Skin of body (tissue), 2 donors: ENCODE results near the gene B9D2. TPM values are rescaled to one million over a fixed set of nuclear protein-coding genes. Genes with fewer than 3 reads are reported as not detected.
A peak's percentile ranks its signal among the peaks of the same experiment; 100 is the strongest.

Source experiments
- DNase-seq: peaks from one replicate; lab custom pipeline; 2025; lab: John Stamatoyannopoulos, UW
- total RNA-seq: library from RNA; depleted of rRNA; stranded (reverse); fragments of >200 nt; gene quantifications from one replicate; pipeline ENCODE4 v1.2.3, GENCODE V29; 2014

The B9D2 gene
- total RNA-seq, 1 donor from 2014 or later = 0.89 TPM

DNA sequence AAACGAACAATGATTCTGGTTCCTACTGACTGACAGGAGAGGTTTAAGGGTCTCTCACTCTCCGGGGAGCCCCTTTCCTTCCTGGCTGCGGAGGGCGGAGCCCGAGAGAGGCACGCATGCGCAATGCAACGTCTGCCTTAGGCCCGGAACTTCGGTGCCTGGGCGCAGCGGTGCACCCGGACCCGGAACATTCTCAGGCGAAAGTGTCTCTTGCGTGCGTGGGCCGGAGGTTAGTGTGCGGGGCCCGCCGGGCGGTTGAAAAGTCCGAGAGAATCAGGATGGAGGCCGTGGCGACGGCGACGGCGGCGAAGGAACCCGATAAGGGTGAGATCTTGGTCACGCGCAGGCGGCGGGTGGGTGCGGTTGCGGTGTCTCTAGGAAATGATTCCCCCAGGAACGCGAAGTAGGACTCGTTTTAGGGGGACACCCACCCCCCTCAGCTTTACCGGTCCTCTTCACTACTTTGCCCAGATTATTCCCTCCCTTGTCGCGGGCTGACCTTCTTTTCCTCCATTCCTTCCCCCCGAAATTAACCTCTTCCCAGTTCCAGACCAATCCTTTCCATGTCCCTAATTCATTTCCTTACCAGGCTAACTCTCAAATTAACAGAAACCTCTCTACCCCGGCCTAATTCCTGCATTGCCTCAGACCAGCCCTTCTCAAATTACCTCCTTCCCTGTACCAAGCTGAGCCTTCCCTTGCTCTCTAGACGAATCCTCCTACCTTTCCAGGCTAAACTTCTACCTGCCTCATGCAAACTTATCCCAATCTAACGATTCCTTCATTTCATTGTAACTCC is 53.7 kb downstream of the B9D2 start, which contains the start of gene CCDC97:
TSS of gene CCDC97 (plus strand) at position 140 of the 799 bp plus-strand sequence. CDS start at position 279, 139 bp downstream.
- peak; percentile 89 for DNase-seq

DNA sequence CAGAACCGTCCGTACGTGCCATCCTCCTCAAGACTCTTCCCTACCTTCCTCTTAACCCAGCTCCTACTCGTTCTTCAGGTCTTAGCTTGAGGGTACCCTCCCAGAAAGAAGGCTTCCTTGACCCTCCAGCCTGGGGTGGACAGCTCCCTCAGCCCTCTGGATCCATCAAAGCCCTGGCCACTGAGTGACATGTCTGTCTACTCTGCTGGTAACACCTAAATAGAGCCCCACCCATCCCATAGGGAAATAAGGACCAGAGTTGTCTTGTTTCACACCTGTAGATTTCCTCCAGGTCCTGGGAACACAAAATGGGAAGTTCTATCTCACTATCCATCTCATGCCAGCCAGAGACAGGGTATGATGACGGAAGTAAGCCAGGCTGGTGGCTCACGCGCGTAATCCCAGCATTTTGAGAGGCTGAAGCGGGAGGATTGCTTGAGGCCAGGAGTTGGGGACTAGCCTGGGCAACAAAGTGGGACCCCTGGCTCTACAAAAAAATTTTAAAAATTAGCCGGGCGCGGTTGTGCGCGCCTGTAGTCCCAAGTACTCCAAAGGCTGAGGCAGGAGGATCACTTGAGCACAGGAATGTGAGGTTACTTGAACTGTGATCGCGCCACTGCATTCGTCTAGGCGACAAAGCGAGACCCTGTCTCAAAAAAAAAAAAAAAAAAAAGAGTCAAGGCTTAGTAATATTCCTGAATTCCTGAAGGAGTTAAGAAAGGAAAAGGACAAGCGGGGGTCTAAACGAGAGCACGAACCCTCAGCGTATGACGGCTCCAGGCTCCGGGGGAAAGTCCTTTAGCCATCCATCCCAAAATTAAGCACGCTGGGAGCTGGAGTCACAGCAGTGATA is 54.5 kb downstream of the B9D2 start:
- peak; percentile 68 for DNase-seq

DNA sequence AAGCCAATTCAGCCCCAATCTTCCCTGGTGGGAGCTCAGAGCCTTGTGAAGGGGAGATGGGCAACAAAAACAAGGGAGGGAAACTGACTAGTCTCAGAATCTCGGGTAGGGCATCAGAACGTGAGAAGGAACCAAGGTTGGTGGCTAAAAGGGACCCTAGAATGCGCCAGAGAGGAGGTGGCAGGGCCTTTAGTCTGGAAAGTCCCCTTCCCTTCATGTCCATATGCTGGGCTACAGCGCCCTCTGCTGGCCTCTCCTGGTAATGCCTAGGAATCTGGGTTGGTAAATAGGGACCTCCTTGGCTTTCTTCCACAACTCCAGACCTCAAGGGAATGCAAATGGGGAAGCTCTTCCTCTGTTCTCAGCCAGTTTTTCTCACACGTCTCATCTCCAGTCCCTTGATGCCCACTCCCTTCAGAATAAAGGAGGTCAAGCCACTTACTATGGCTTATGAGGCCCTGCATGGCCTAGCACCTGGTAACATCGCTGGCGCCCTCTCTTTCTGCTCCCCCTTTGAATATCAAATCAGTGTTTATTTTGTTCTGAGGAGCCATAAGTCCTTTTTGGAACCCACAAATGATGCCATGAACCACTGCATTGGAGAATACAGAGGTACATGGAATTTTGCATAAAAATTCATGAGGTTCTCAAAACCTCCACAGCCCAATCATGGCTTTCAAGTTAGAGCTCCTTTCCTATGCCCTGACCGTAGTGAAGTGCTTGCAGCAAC is 55.3 kb downstream of the B9D2 start:
- peak; percentile 91 for DNase-seq

DNA sequence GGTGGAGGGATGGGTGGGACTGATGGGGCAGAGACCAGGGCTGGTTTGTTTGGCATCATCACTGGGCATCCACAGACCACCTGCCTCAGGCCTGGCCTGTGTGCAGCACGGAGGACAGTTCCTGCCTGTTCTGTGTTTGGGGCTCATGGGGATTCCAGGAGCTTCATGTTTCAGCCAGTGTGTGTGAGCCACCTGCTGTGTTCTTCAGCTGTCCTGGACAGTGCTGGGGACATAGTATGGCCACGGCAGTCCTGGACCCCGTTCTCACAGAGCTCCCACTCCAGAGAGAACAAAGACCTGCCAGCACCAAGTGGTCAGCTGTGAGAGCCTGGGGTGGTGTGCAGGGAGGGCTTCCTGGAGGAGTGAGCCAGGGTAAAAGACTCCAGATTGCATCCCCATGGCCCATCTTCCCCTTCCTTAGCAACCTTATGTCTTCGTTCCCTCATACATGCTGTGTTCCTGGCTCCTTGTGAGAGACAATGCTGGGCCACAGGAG is 55.9 kb downstream of the B9D2 start:
- DNase-seq = no peak

DNA sequence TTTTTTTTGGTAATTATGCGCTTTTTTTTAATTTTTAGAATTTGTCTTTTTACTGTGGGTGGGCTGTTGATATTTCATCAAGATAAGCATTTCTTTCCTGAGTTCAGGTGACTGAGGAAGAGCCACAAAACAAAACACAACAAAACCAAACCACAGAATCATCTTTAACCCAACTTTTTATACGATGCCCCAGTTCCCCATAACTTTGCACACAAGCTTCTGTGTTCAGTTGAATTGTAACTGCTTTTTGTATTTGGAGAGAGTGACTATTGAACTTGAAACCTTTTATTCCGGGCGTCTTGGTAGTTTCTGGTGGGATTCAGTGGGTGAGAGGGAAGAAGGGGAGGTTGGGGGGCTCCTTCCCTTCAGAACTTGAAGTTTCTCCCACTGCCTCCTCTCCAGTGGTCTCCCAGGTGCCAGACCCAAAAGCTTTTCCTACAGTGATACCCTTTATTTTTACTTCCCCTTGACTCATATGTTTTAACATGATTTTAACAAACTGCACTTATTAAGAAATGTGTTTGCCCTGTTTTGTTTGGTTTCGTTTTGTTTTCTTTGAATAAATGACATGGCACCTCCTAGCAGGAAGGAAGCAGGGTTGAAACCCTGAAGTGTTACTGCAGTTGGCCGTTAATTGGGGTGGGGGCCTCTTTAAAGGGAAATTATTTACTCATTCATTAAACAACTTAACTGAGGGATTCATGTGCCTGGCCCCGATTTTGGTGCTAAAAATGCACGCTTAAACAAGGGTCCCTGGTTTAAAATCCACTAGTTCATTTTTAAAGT is 56.7 kb downstream of the B9D2 start:
- DNase-seq = no peak

DNA sequence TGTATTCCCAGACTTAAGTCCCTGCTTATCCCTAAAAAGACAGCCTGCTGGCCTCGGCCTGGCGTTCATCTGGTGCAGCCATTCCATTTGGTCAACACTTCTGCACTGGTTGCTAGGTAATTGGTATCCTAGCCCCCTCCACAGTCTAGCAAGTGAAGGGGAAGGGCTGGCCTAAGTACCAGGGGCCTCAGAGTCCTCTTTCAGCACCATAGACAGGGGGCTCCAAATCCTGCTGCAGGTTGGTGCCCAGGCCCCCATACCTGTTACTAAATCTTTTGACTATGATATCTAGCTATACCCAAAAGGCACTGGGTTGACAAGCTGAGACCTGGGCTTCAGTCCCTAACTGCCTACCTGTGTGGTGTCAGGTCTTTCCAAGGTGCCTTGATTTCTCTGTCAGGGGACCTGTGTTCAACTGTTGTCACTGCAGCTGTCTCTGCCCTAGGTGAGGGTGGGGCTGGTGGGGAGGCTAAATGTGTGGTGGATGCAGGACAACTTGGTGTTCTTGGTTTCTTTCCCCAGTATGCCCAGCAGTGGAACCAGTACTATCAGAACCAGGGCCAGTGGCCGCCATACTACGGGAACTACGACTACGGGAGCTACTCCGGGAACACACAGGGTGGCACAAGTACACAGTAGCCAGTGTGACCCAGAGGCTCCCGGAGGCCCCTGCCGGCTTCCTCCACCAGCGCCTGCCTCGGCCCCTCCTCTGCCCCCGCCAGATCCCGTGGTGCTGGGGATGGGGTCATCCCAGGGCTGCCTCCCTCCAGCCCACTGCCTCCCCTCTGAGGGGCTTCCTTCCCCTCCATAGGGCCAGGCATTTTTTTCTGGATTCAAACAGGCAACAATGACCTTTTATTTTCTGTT is 57.8 kb downstream of the B9D2 start:
- DNase-seq = no peak

DNA sequence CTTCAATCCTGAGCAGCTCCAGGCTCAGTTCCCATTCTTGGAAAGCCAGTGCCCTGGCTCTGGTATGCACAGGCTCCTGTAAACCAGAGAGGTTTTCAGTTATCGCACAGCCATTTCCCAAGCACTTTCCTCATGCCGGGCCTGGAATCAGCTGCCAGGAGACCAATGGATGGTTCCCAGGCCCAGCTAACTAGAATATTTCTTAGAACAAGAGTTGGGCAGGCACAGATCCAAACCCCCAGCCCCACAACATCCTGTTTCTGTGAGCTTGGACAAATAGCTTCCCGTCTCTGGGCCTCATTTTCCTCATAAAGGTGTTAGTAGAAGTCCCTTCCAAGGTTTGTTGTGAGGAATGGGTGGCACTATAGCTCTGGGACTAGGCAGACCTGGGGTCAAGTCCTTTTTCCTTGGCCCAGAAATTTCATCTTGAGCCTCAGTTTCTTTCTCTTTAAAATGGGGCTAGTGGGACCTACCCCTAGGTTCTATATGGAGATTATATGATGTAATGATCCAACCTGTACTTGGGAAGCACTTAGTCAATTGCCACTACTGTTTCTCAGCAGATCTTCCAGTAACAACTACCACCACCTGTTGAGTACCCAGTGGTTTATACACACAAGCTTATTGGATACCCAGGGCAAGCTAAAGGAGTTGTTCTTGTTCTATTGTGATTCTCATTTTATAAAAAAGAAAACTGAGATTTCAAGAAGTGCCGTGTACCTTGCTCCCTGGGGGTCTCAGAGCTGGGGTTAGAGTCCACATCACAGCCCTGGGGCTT is 59.1 kb downstream of the B9D2 start:
- no peak for DNase-seq

Other genes with a start within 250 kb of the B9D2 start
- not detected for gene CYP2F1, start 249.7 kb downstream of the B9D2 start, total RNA-seq
- gene CYP2S1, start 170.9 kb downstream of the B9D2 start, total RNA-seq = 2.5 TPM
- 36.2 TPM for gene AXL, start 144.9 kb downstream of the B9D2 start, total RNA-seq
- 108 TPM for gene HNRNPUL1, start 99.8 kb downstream of the B9D2 start, total RNA-seq
- 7.0 TPM for gene CCDC97, start 54.0 kb downstream of the B9D2 start, total RNA-seq
- 10.9 TPM for gene TGFB1, start 10.2 kb downstream of the B9D2 start, total RNA-seq
- gene TMEM91, start 12.4 kb upstream of the B9D2 start, total RNA-seq = 20.9 TPM
- 10.1 TPM for gene EXOSC5, start 33.2 kb upstream of the B9D2 start, total RNA-seq
- gene BCKDHA, start 33.7 kb upstream of the B9D2 start, total RNA-seq = 36.5 TPM
- gene B3GNT8, start 63.2 kb upstream of the B9D2 start, total RNA-seq = 1.6 TPM
- gene DMAC2, start 75.8 kb upstream of the B9D2 start, total RNA-seq = 14.4 TPM
- not detected for gene ERICH4, start 79.0 kb upstream of the B9D2 start, total RNA-seq
- 1.2 TPM for gene CEACAM21, start 212.0 kb upstream of the B9D2 start, total RNA-seq